ENCODE measurements around the gene SLC25A38.

SLC25A38 gene

DNA sequence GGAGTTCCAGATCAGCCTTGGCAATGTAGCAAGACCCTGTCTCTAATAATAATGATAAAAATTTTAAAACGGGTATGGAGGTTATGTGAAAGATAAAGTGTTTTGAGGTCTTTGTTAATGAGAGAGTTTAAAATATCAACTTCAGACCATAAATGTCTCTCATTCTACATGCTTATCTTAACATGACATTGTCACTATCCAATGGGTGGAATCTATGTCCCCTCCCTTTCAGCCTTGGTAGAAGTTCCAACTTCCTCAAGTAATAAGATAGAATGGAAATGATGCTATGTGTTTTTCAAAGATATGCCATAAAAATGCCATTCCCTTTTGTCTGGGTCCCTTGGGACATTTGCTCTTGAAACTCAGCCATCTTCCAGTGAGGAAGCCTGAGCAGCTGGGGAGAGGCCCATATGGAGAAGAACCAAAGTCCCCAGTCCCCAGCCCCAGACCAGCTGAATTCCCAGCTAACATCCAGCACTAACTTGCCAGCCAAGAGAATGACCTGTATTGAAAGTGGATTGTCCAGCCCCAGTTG is 40.3 kb downstream of the SLC25A38 start:
- no peak for DNase-seq (ENCODE audit: insufficient read length, low spot score)
- no peak for FAIRE-seq
- TF ChIP-seq, protein P1, sequence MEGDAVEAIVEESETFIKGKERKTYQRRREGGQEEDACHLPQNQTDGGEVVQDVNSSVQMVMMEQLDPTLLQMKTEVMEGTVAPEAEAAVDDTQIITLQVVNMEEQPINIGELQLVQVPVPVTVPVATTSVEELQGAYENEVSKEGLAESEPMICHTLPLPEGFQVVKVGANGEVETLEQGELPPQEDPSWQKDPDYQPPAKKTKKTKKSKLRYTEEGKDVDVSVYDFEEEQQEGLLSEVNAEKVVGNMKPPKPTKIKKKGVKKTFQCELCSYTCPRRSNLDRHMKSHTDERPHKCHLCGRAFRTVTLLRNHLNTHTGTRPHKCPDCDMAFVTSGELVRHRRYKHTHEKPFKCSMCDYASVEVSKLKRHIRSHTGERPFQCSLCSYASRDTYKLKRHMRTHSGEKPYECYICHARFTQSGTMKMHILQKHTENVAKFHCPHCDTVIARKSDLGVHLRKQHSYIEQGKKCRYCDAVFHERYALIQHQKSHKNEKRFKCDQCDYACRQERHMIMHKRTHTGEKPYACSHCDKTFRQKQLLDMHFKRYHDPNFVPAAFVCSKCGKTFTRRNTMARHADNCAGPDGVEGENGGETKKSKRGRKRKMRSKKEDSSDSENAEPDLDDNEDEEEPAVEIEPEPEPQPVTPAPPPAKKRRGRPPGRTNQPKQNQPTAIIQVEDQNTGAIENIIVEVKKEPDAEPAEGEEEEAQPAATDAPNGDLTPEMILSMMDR (IDR thresholded peaks at IDR 0.05; ENCODE audit: insufficient read depth, missing control alignments), result no peak

DNA sequence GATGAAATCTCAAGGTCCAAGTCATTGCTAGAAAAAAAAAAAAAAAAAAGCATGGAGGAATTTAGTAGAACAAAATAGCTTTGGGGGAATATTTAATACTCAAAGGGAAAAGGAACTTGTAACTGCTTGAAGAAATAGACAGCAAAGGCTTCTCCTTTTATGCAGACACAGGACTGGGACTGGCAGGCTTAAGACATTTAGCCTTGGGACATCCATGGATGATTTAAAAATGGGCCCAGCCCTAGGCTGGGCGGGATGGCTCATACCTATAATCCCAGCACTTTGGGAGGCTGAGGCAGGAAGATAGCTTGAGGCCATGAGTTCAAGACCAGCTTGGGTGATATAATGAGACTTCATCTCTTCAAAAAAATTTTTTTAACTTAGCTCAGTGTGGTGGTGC is 43.1 kb downstream of the SLC25A38 start:
- DNase-seq (ENCODE audit: insufficient read length, low spot score), result no peak
- FAIRE-seq, result no peak
- TF ChIP-seq, protein P1 (IDR thresholded peaks at IDR 0.05; ENCODE audit: insufficient read depth, missing control alignments), result no peak

DNA sequence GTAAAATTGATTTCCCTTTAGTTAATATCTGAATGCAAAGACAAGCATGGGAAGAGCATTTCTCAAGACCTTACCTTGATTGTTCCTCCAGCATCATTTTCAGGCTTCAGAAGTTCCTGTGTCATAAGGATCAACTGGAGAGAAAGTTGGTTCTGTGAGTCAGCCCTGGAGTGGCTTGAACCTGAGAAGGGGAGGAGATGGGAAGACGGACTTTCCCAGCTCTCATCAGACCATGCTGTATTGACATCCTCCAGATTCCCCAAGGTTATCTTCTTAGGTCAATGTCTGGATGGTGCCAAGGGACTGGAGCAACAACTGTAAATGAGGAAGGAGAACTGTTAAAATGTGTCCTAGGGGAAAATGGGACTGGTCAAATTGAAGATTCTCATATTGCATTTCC is 44.3 kb downstream of the SLC25A38 start:
- TF ChIP-seq, protein P1 (IDR thresholded peaks at IDR 0.05; ENCODE audit: insufficient read depth, missing control alignments), result no peak
- FAIRE-seq, result no peak

DNA sequence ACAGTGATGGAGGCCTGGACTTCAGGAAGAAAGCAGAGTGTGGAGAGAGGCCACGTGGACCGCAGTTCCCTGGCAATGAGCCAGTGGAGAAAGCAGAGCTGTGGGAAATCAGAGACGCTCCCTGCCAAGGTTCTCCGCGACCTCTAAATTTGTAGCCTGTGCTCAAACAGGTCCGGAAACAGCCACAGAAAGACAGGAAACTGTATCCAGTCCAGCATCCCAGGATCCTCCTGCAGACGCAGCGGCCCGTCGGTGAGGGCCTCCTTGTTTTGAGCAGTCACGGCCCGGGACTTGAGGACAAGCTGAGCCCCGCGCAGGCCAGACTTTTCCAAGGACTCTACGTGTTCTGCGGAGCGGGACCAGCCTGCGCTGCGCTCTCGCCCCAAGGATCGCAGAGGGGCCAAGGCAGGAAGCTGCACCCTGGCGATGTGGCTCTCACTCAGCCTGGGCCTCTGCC is 45.6 kb downstream of the SLC25A38 start:
- no peak for DNase-seq (ENCODE audit: insufficient read length, low spot score)
- TF ChIP-seq, protein P1 (IDR thresholded peaks at IDR 0.05; ENCODE audit: insufficient read depth, missing control alignments), result no peak
- FAIRE-seq, result no peak

More for the DNA sequence above, 44.3 kb downstream of the SLC25A38 start:
- no peak for DNase-seq (ENCODE audit: insufficient read length, low spot score)

DNA sequence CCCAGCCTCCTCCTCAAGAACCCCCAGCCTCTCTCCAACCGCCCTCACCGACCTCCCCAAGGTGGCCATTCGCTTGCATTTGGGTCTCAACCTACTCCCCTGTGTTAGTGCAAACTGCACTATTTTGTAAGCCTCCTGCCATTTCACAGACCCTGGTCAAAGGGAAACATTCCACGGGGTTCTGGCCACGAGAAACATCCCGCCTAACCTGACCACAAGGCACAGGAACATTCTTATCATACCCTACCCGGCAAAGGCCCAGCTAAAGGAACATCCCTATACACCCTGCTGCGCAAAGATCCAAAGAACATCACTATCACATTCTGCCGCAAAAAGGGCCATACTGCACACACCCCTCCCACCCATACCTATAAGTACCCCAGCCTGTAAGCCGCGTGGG is 46.3 kb downstream of the SLC25A38 start:
- FAIRE-seq (no peak), DNase-seq (ENCODE audit: insufficient read length, low spot score) (no peak)
- TF ChIP-seq, protein P1 (IDR thresholded peaks at IDR 0.05; ENCODE audit: insufficient read depth, missing control alignments), result no peak

DNA sequence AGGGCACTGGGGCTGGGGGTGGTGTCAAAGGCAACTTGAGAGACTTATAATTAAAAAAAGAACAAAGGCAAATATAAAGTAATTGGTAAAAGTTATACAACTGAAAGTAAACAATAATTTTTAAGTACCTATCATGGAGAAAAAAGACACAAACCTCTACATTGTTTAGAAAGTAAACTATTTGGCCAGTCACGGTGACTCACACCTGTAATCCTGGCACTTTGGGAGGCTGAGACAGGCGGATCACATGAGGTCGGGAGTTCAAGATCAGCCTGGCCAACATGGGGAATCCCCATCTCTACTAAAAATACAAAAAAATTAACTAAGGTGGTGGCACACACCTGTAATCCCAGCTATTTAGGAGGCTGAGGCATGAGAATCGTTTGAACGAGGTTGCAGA is 49.2 kb downstream of the SLC25A38 start:
- TF ChIP-seq, protein P1 (IDR thresholded peaks at IDR 0.05; ENCODE audit: insufficient read depth, missing control alignments), result no peak
- no peak for FAIRE-seq
- no peak for DNase-seq (ENCODE audit: insufficient read length, low spot score)

DNA sequence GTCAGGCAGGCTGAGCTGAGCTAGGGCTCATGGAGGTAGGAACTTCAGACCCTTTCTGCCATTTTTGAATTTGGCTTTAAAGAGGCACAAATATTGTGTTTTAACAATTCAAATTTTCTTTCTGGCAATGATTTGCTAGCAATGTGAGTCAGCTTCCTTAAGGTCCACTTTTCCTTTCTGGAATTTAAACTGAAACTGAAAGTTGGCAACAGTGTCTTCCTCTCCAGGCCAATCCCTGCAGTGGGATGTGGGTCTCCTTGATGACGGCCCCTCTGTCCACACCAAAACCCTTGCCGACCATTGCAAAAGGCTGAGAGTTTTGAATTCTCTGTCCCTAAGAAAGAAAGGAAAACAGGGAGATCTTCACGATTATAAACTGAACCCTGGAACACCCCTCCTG is 50.5 kb downstream of the SLC25A38 start:
- TF ChIP-seq, protein P1 (IDR thresholded peaks at IDR 0.05; ENCODE audit: insufficient read depth, missing control alignments), result no peak
- FAIRE-seq (no peak), DNase-seq (ENCODE audit: insufficient read length, low spot score) (no peak)
